ENCODE results near the gene CPNE5. TPM values are rescaled to one million over a fixed set of nuclear protein-coding genes. Genes with fewer than 3 reads are reported as not detected.
A peak's percentile ranks its signal among the peaks of the same experiment; 100 is the strongest.

CPNE5 gene
- total and polyA plus RNA-seq, 2 of the 4 experiments (the other 2 are of a cell fraction): 0.07 TPM; not detected in 1

DNA sequence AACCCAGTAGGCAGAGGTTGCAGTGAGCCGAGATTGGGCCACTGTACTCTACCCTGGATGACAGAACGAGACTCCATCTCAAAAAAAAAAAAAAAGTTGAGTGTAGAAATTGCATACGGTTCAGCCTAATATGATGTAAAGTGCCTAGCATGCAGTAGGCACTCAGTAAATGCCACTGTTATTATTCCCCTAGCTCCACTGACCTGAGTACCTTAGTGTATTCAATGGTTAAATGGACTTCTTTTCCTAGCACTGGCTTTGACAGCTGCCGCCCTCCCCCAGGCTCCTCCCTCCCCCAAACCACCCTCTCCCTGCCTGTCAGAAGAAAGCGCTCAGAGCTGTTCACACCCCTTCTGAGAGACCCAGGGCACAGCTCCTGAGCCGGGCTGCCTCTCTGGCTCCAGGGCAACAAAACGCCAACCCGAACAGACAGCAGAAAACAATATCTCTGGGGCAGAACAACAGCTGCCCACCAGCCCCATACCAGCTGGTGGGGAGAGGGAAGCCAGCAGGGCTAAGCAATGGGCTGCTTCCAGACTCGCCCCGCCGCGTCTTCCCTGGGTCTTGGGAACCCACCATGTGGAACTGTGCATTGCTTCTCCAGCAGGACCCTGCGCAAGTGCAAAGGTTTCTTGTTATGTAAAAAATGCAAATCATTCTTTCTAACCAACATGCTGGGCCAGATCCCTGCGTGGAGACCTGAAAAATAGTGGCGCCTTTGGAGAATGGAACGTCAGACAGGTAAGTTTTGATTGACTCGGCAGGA, 4.5 kb downstream of the CPNE5 start:
- H3K14ac ChIP-seq (replicated peaks; ENCODE audit: low read depth, low read length): no peak overlapping the region
- H2BK5ac ChIP-seq (ENCODE audit: low read depth, low read length, poor library complexity, severe bottlenecking): no peak overlapping the region
- no peak overlapping the region for H4K91ac ChIP-seq (ENCODE audit: insufficient read depth, low read depth, low read length)
- H2AFZ ChIP-seq (replicated peaks; ENCODE audit: low read length, poor library complexity): peak overlapping the region; percentile 39
- H3K23ac ChIP-seq (ENCODE audit: low read depth, low read length): no peak overlapping the region
- dilution Hi-C loops (cut with HindIII; ENCODE audit: low sequenced_read_pairs, unreplicated experiment) (no loop called here), in situ Hi-C loops (cut with MboI; ENCODE audit: low sequenced_read_pairs) (no loop called here), intact Hi-C loops (cut with micrococcal nuclease) (loop anchor here (5.0 kb wide), 1 partner anchor 42 kb away; no protein-coding TSS in a partner anchor)
- H3K4ac ChIP-seq (ENCODE audit: low read depth, low read length): no peak overlapping the region
- no peaks in the 10 kb centered on the region for H3K9me1 ChIP-seq (ENCODE audit: insufficient read depth, low read length)
- no TSS peak for BruUV-seq (replicated peaks)
- no peak overlapping the region for H3K4me2 ChIP-seq (ENCODE audit: low read depth, low read length)
- ChIA-PET POLR2A (ENCODE audit: unreplicated experiment) (interaction anchor here (0.5 kb wide), 1 partner anchor 40 kb away, joined by 3 read pairs; the partner anchor contains the start of gene PPIL1), CTCF (interaction anchor here (0.6 kb wide), 1 partner anchor 27 kb away, joined by 4 read pairs; no protein-coding TSS in a partner anchor)
- no peak overlapping the region for H4K8ac ChIP-seq (ENCODE audit: low read depth in 2 of 2, low read length in 2 of 2)
- no peak overlapping the region for H2AK5ac ChIP-seq (ENCODE audit: low read depth, low read length)
- 14% methylated on average over 1 of the region's 17 CpGs; no CpG with 5 or more reads in 1 of the 2 experiments for WGBS, 2 experiments (ENCODE audit: extremely low coverage in 2 of 2, insufficient read length in 1 of 2)
- no peak overlapping the region for H2BK20ac ChIP-seq (ENCODE audit: low read depth, low read length)
- H2BK120ac ChIP-seq (ENCODE audit: low read depth, low read length): no peak overlapping the region
- no peak overlapping the region for H3K18ac ChIP-seq (ENCODE audit: low read depth, low read length)
- H3K4me3 ChIP-seq (ENCODE audit: insufficient read depth, low read depth, low read length): no peak overlapping the region
- H3K27me3 ChIP-seq (ENCODE audit: control insufficient read depth, insufficient read depth, low read length): peaks cover 50% of the 10 kb centered on the region
- DNase-seq (no peak), ATAC-seq (ENCODE audit: low read depth) (0 out of 2 replicates have a peak, but pooled peaks have one; percentile 28)
- no peak overlapping the region for H2BK15ac ChIP-seq (ENCODE audit: low read depth, low read length)
- no peak overlapping the region for H3K56ac ChIP-seq (ENCODE audit: extremely low read depth, insufficient read depth, low read length)
- no peak overlapping the region for H2AK9ac ChIP-seq (replicated peaks; ENCODE audit: low read depth, low read length, poor library complexity)
- H3K79me1 ChIP-seq (ENCODE audit: low read depth in 1 of 2, low read length in 2 of 2): no peaks in the 10 kb centered on the region
- no peak overlapping the region for H3K27ac ChIP-seq (ENCODE audit: insufficient read depth, low read length)
- no peaks in the 10 kb centered on the region for H4K20me1 ChIP-seq (ENCODE audit: insufficient read depth, low read length)
- H3K36me3 ChIP-seq (ENCODE audit: control insufficient read depth, insufficient read depth, low read length): no peaks in the 10 kb centered on the region
- H3K9me3 ChIP-seq (ENCODE audit: control insufficient read depth, insufficient read depth, low read length): no peaks in the 10 kb centered on the region
- no peak overlapping the region for H3K9ac ChIP-seq (ENCODE audit: low read depth, low read length)
- H3K4me1 ChIP-seq (ENCODE audit: control insufficient read depth, insufficient read depth, low read length): peaks cover 2% of the 10 kb centered on the region; the same call in 1 of the 2 replicates
- no peak overlapping the region for H4K5ac ChIP-seq (ENCODE audit: low read depth, low read length)
- TF ChIP-seq RAD21 (IDR thresholded peaks at IDR 0.05; ENCODE audit: low read length) (no peak), MXI1 (IDR thresholded peaks at IDR 0.05; ENCODE audit: borderline replicate concordance, low read depth, low read length) (no peak), MAZ (IDR thresholded peaks at IDR 0.05; ENCODE audit: borderline replicate concordance, low read depth, low read length) (no peak), SMC3 (IDR thresholded peaks at IDR 0.05; ENCODE audit: low read depth, low read length) (no peak), ELK1 (IDR thresholded peaks at IDR 0.05; ENCODE audit: borderline replicate concordance, low read depth, low read length) (no peak), FOS (IDR thresholded peaks at IDR 0.05; ENCODE audit: low read depth, low read length) (no peak), BHLHE40 (IDR thresholded peaks at IDR 0.05; ENCODE audit: low read depth, low read length) (no peak), NFE2L2 (IDR thresholded peaks at IDR 0.05; ENCODE audit: low read depth, low read length) (no peak), RFX5 (IDR thresholded peaks at IDR 0.05; ENCODE audit: low read depth, low read length) (no peak), CEBPB (IDR thresholded peaks at IDR 0.05; ENCODE audit: low read depth, low read length) (no peak), RCOR1 (IDR thresholded peaks at IDR 0.05; ENCODE audit: insufficient replicate concordance, low read length) (no peak), CHD1 (IDR thresholded peaks at IDR 0.05; ENCODE audit: low read depth, low read length) (no peak)
- TF ChIP-seq, protein P1, sequence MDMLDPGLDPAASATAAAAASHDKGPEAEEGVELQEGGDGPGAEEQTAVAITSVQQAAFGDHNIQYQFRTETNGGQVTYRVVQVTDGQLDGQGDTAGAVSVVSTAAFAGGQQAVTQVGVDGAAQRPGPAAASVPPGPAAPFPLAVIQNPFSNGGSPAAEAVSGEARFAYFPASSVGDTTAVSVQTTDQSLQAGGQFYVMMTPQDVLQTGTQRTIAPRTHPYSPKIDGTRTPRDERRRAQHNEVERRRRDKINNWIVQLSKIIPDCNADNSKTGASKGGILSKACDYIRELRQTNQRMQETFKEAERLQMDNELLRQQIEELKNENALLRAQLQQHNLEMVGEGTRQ (IDR thresholded peaks at IDR 0.05; ENCODE audit: low read depth, low read length): no peak
- TF ChIP-seq, protein P2, sequence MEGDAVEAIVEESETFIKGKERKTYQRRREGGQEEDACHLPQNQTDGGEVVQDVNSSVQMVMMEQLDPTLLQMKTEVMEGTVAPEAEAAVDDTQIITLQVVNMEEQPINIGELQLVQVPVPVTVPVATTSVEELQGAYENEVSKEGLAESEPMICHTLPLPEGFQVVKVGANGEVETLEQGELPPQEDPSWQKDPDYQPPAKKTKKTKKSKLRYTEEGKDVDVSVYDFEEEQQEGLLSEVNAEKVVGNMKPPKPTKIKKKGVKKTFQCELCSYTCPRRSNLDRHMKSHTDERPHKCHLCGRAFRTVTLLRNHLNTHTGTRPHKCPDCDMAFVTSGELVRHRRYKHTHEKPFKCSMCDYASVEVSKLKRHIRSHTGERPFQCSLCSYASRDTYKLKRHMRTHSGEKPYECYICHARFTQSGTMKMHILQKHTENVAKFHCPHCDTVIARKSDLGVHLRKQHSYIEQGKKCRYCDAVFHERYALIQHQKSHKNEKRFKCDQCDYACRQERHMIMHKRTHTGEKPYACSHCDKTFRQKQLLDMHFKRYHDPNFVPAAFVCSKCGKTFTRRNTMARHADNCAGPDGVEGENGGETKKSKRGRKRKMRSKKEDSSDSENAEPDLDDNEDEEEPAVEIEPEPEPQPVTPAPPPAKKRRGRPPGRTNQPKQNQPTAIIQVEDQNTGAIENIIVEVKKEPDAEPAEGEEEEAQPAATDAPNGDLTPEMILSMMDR (conservative IDR thresholded peaks at IDR 0.05; ENCODE audit: low read depth, low read length): no peak
